Measurements from ENCODE around the gene HOXC5. TPM values are rescaled to one million over a fixed set of nuclear protein-coding genes. Genes with fewer than 3 reads are reported as not detected.

Gene HOXC5
- 2.7 TPM for polyA plus RNA-seq (ENCODE audit: insufficient read length)
- long read RNA-seq, donor 1, partial matches to known transcripts = 0 of 1 reads
- long read RNA-seq, donor 1, other reads (novel, unspliced or antisense) = 0 of 1 reads
- long read RNA-seq, donor 2, partial matches to known transcripts = 0 of 1 reads
- long read RNA-seq, donor 2, other reads (novel, unspliced or antisense) = 0 of 1 reads
- long read RNA-seq, donor 3, partial matches to known transcripts = 0 of 1 reads
- long read RNA-seq, donor 3, other reads (novel, unspliced or antisense) = 0 of 1 reads
- long read RNA-seq, donor 4 = 0 reads
- long read RNA-seq, donor 5 = 0 reads
- long read RNA-seq, donor 6, partial matches to known transcripts = 0 of 1 reads
- long read RNA-seq, donor 6, other reads (novel, unspliced or antisense) = 0 of 1 reads
- long read RNA-seq, donor 7 = 0 reads
- long read RNA-seq, donor 8, partial matches to known transcripts = 0 of 2 reads
- long read RNA-seq, donor 8, other reads (novel, unspliced or antisense) = 0 of 2 reads

- peak; percentile 90 for DNase-seq
These were observed at the start of gene HOXC5 for GRCh38 chr12:54032627-54033100. TSS of gene HOXC5 (plus strand) at chr12:54033050. CDS start at chr12:54033123, 73 bp downstream.

GRCh38 chr12:53983568-53983949, 49.3 kb upstream of the HOXC5 start:
- no peak for DNase-seq

GRCh38 chr12:53983950-53984572, 48.8 kb upstream of the HOXC5 start:
- no peak for DNase-seq

- DNase-seq = peak; percentile 99
These were observed 47.8 kb upstream of the HOXC5 start, which contains the start of gene HOXC10 for GRCh38 chr12:53984901-53985691. TSS of gene HOXC10 (plus strand) at chr12:53985146. CDS start at chr12:53985260, 114 bp downstream.

GRCh38 chr12:53985692-53985993, 47.2 kb upstream of the HOXC5 start:
- DNase-seq = no peak

- DNase-seq = no peak
These were observed 46.7 kb upstream of the HOXC5 start for GRCh38 chr12:53985994-53986685.

- DNase-seq = no peak
These were observed 46.0 kb upstream of the HOXC5 start for GRCh38 chr12:53986686-53987483.

GRCh38 chr12:53987787-53988230, 45.0 kb upstream of the HOXC5 start:
- DNase-seq = no peak

- no peak for DNase-seq
These were observed 44.2 kb upstream of the HOXC5 start for GRCh38 chr12:53988541-53989226.

- no peak for DNase-seq
These were observed 43.4 kb upstream of the HOXC5 start for GRCh38 chr12:53989227-53990113.

- DNase-seq = no peak
These were observed 42.4 kb upstream of the HOXC5 start for GRCh38 chr12:53990311-53991076.

- DNase-seq = no peak
These were observed 41.8 kb upstream of the HOXC5 start for GRCh38 chr12:53991077-53991460.

- DNase-seq = no peak
These were observed 40.4 kb upstream of the HOXC5 start for GRCh38 chr12:53992377-53992889.

GRCh38 chr12:53993162-53994008, 39.5 kb upstream of the HOXC5 start:
- DNase-seq = no peak

GRCh38 chr12:53994009-53994263, 38.9 kb upstream of the HOXC5 start:
- DNase-seq = no peak

GRCh38 chr12:53994264-53995001, 38.4 kb upstream of the HOXC5 start:
- no peak for DNase-seq

GRCh38 chr12:53995002-53995377, 37.9 kb upstream of the HOXC5 start:
- no peak for DNase-seq
